Panc1 (cell line): ENCODE measurements around the gene DAB2IP. TPM values are rescaled to one million over a fixed set of nuclear protein-coding genes. Genes with fewer than 3 reads are reported as not detected.

Source experiments
- ATAC-seq: fragments of 200-7000 bp; cut with Tn5 transposase; 2 replicates; pipeline ENCODE4 v1.9.1; 2020; ENCODE audit warnings: mild to moderate bottlenecking, moderate library complexity
- BruUV-seq: library from RNA; stranded (reverse); fragments of 400-500 nt; replicated peaks from 2 replicates; lab custom pipeline; 2021; lab: Mats Ljungman, UMichigan
- CTCF ChIA-PET: fragments of 300-600 bp; sonication (Branson Sonifier 250); formaldehyde crosslinking; loops from one replicate; lab custom pipeline; 2022; ENCODE audit warnings: antibody characterized with exemption; lab: Charles Lee
- POLR2A ChIA-PET: fragments of 300-600 bp; sonication (Branson Sonifier 250); formaldehyde crosslinking; loops from one replicate; lab custom pipeline; 2022; ENCODE audit warnings: antibody characterized with exemption; lab: Charles Lee
- DNase-seq: peaks from one replicate; pipeline ENCODE4 v3.0.0-alpha.2; 2010; ENCODE audit warnings: low read depth, low spot score
- H3K27ac ChIP-seq: 2 replicates; pipeline ENCODE4 v1.5.1; 2011; ENCODE audit warnings: mild to moderate bottlenecking, low read length, inconsistent platforms
- H3K27me3 ChIP-seq: fragments of 200-500 bp; sonication (Bioruptor generic); 2 replicates; pipeline ENCODE4 v1.6.0; 2014; ENCODE audit warnings: low read length, inconsistent platforms; ENCODE audit not compliant: control insufficient read depth, insufficient read depth
- H3K36me3 ChIP-seq: fragments of 200-500 bp; sonication (Bioruptor generic); 2 replicates; pipeline ENCODE4 v1.5.1; 2014; ENCODE audit warnings: inconsistent platforms, mild to moderate bottlenecking, low read length, moderate library complexity; ENCODE audit not compliant: control insufficient read depth, insufficient read depth
- H3K4me1 ChIP-seq: 2 replicates; pipeline ENCODE4 v1.5.1; 2011; ENCODE audit warnings: inconsistent platforms, mild to moderate bottlenecking, low read length, moderate library complexity; ENCODE audit not compliant: control insufficient read depth, insufficient read depth
- H3K4me3 ChIP-seq, 2 experiments: 2 replicates each; pipeline ENCODE4 v1.5.1; 2011 to 2012; ENCODE audit warnings: low read depth in 2 of 2, low read length in 2 of 2, mild to moderate bottlenecking in 2 of 2, inconsistent platforms in 1 of 2, moderate library complexity in 1 of 2
- H3K9me3 ChIP-seq: fragments of 200-500 bp; sonication (Bioruptor generic); 2 replicates; pipeline ENCODE4 v1.5.1; 2014; ENCODE audit warnings: low read depth, mild to moderate bottlenecking, inconsistent platforms, low read length, moderate library complexity; ENCODE audit not compliant: control insufficient read depth, insufficient read depth
- POLR2AphosphoS5 ChIP-seq: IDR thresholded peaks from 2 replicates; pipeline ENCODE4 v1.6.1; 2012; ENCODE audit warnings: mild to moderate bottlenecking, low read depth, low read length, moderate library complexity
- SIN3A ChIP-seq: IDR thresholded peaks from 2 replicates; pipeline ENCODE4 v1.6.1; 2012; ENCODE audit warnings: low read depth, mild to moderate bottlenecking, low read length, moderate library complexity, borderline replicate concordance; ENCODE audit not compliant: insufficient read depth
- TCF7L2 ChIP-seq: IDR thresholded peaks from 2 replicates; pipeline ENCODE4 v1.6.1; 2011; ENCODE audit warnings: mild to moderate bottlenecking, low read depth, low read length, inconsistent platforms
- in situ Hi-C: cut with HindIII; loops from 2 replicates; pipeline ENCODE4 v1.10.0; 2016; ENCODE audit warnings: low sequenced_read_pairs, low pct_unique_long_range_greater_than_20kb
- intact Hi-C: fragments of 100-400 bp; cut with micrococcal nuclease; formaldehyde crosslinking; loops from one replicate; pipeline ENCODE4 v1.10.0; 2022; ENCODE audit not compliant: unreplicated experiment
- total RNA-seq: library from RNA; stranded (reverse); gene quantifications from one replicate; pipeline ENCODE4 v1.2.1, GENCODE V29; 2021; ENCODE audit not compliant: unreplicated experiment
- TF ChIP-seq, protein P1 (sequence below), 2 experiments: IDR thresholded peaks; 2 replicates each; pipeline ENCODE4 v1.6.1; 2011 to 2012; ENCODE audit warnings: low read depth in 2 of 2, control low read depth in 1 of 2, low read length in 1 of 2, mild to moderate bottlenecking in 1 of 2, moderate library complexity in 1 of 2; ENCODE audit not compliant: insufficient read depth in 1 of 2
- TF ChIP-seq, protein P2 (sequence below): fragments of 450-650 bp; IDR thresholded peaks from 2 replicates; pipeline ENCODE4 v1.5.1; 2017; ENCODE audit warnings: mild to moderate bottlenecking

Gene DAB2IP
- total RNA-seq, 1 experiment from 2014 or later: 18.4 TPM

DNA sequence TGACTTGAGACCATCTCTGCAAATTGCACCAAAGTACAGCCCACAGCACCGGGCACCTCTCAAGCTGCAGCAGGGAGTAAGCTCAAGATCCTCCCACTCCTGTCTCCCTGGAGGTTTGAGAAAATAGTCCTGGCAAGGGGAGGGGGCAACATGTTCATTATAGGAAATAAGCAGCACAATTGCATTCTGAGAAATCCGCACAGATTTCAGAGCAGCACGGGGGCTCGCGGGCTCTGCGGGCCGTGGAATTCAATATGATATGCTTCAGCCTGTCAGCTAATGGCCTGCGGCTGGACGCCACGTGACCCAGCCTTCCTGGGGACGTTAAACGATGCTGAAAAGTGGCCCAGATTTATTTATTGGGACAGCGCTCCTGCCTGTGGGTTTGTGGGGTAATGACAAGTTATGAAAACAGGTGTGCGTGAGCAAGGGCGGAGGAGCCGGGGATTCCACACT is 156.4 kb downstream of the DAB2IP start:
- intact Hi-C loops (no loop called here), in situ Hi-C loops (no loop called here)
- POLR2A ChIA-PET: no interaction called here
- no peaks in the 10 kb centered on the region for H3K9me3 ChIP-seq
- BruUV-seq: no TSS peak
- H3K36me3 ChIP-seq: no peaks in the 10 kb centered on the region
- no peak for ATAC-seq
- H3K4me3 ChIP-seq: no peak overlapping the region
- H3K27ac ChIP-seq: no peak overlapping the region
- no peaks in the 10 kb centered on the region for H3K27me3 ChIP-seq
- TF ChIP-seq SIN3A: no peak
- no peak for DNase-seq
- H3K4me1 ChIP-seq: no peaks in the 10 kb centered on the region
- CTCF ChIA-PET: no interaction called here

DNA sequence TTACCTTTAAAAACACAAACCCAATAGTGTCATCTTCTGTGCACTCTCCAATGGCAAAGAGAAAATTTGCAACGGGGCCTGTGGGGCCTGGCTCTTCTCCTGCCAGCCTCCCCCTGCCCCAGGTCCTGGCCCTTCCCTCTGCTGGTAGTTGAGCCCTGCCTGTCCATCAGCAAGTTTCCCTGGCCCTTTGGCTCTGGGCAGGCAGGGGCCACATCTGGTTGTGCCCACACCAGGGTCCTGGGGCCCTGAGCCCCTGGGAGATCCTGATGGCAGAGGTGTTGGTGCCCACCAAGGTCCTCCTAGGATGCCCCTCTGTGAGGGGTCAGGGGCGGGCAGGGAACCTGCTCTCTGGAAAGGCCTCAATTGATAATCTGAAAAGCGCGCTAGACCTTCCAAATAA is 157.3 kb downstream of the DAB2IP start:
- Histone ChIP-seq H3K27ac (no peak overlapping the region), H3K4me3 (no peak overlapping the region), H3K4me1 (no peaks in the 10 kb centered on the region), H3K27me3 (no peaks in the 10 kb centered on the region), H3K36me3 (no peaks in the 10 kb centered on the region), H3K9me3 (no peaks in the 10 kb centered on the region)
- DNase-seq (no peak), ATAC-seq (no peak)
- TF ChIP-seq TCF7L2 (no peak), POLR2AphosphoS5 (no peak)
- intact Hi-C loops: no loop called here
- no TSS peak for BruUV-seq
- ChIA-PET POLR2A (no interaction called here), CTCF (no interaction called here)
- in situ Hi-C loops: no loop called here

DNA sequence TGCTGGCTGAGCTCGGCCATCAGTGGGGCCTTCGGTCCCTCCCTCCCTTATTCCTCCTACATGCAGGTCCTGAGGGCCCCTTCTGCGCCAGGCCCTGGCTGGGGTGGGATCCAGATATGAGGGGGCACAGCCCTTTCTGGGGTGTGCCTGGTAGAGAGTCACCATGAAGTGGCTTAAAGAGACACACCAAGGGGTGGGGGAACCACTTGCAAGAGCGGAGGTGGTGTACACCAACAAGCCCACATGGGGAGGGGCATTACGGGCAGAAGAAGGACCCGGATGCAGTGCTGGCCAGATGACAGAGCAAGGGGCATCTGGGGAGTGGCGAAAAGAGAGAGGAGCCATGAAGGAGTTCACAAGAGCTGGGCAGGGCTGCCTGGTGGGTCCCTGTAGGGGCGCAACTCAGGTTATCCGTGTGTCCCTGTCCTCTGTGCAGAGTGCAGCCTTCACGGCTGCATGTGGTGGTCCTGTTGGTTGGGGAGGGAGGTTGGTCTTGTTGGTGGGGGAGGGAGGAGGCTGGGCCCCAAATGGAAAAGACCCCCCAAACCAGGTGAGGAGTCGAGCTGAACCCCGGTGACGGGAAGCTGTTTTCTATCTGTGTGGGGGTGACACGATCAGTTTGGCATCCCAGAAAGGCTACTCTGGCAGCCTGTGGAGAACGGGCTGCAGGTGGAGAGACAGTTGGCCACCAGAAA is 158.1 kb downstream of the DAB2IP start:
- POLR2A ChIA-PET: no interaction called here
- Histone ChIP-seq H3K27ac (no peak overlapping the region), H3K4me1 (no peaks in the 10 kb centered on the region), H3K36me3 (no peaks in the 10 kb centered on the region), H3K27me3 (no peaks in the 10 kb centered on the region), H3K4me3 (no peak overlapping the region), H3K9me3 (no peaks in the 10 kb centered on the region)
- TF ChIP-seq, protein P1, sequence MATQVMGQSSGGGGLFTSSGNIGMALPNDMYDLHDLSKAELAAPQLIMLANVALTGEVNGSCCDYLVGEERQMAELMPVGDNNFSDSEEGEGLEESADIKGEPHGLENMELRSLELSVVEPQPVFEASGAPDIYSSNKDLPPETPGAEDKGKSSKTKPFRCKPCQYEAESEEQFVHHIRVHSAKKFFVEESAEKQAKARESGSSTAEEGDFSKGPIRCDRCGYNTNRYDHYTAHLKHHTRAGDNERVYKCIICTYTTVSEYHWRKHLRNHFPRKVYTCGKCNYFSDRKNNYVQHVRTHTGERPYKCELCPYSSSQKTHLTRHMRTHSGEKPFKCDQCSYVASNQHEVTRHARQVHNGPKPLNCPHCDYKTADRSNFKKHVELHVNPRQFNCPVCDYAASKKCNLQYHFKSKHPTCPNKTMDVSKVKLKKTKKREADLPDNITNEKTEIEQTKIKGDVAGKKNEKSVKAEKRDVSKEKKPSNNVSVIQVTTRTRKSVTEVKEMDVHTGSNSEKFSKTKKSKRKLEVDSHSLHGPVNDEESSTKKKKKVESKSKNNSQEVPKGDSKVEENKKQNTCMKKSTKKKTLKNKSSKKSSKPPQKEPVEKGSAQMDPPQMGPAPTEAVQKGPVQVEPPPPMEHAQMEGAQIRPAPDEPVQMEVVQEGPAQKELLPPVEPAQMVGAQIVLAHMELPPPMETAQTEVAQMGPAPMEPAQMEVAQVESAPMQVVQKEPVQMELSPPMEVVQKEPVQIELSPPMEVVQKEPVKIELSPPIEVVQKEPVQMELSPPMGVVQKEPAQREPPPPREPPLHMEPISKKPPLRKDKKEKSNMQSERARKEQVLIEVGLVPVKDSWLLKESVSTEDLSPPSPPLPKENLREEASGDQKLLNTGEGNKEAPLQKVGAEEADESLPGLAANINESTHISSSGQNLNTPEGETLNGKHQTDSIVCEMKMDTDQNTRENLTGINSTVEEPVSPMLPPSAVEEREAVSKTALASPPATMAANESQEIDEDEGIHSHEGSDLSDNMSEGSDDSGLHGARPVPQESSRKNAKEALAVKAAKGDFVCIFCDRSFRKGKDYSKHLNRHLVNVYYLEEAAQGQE (IDR thresholded peaks at IDR 0.05; ENCODE audit: insufficient read depth in 1 of 2, low read depth in 2 of 2, low read length in 1 of 2): no peak
- TF ChIP-seq POLR2AphosphoS5 (no peak), SIN3A (no peak), TCF7L2 (no peak)
- TF ChIP-seq, protein P2, sequence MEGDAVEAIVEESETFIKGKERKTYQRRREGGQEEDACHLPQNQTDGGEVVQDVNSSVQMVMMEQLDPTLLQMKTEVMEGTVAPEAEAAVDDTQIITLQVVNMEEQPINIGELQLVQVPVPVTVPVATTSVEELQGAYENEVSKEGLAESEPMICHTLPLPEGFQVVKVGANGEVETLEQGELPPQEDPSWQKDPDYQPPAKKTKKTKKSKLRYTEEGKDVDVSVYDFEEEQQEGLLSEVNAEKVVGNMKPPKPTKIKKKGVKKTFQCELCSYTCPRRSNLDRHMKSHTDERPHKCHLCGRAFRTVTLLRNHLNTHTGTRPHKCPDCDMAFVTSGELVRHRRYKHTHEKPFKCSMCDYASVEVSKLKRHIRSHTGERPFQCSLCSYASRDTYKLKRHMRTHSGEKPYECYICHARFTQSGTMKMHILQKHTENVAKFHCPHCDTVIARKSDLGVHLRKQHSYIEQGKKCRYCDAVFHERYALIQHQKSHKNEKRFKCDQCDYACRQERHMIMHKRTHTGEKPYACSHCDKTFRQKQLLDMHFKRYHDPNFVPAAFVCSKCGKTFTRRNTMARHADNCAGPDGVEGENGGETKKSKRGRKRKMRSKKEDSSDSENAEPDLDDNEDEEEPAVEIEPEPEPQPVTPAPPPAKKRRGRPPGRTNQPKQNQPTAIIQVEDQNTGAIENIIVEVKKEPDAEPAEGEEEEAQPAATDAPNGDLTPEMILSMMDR: no peak
- in situ Hi-C loops (no loop called here), intact Hi-C loops (no loop called here)
- CTCF ChIA-PET: no interaction called here
- ATAC-seq: no peak
- no TSS peak for BruUV-seq
- no peak for DNase-seq
